ENCODE data around the gene TICAM1. TPM values are rescaled to one million over a fixed set of nuclear protein-coding genes. Genes with fewer than 3 reads are reported as not detected.

Gene TICAM1
- total and polyA plus RNA-seq, 10 of the 15 experiments (the other 5 are each of a cell fraction or from before 2014, with no cell fraction given) = 0.31 to 31.1 (median 5.3) TPM

- TF ChIP-seq ESRRA (IDR thresholded peaks at IDR 0.05; ENCODE audit: low read length) (no peak), FOXK2 (IDR thresholded peaks at IDR 0.05) (no peak), KAT2A (conservative IDR thresholded peaks at IDR 0.05; ENCODE audit: control insufficient read depth, low read depth, low read length) (no peak), STAT1 (conservative IDR thresholded peaks at IDR 0.05) (no peak), POLR2A (IDR thresholded peaks at IDR 0.05; ENCODE audit: low read depth, low read length) (no peak), ASH2L (IDR thresholded peaks at IDR 0.05; ENCODE audit: borderline replicate concordance, low read depth) (no peak), RFX5 (IDR thresholded peaks at IDR 0.05; ENCODE audit: low read depth, low read length) (no peak), KDM1A (IDR thresholded peaks at IDR 0.05; ENCODE audit: borderline replicate concordance) (no peak), NBN (IDR thresholded peaks at IDR 0.05) (peak; percentile 70), GATAD2B (conservative IDR thresholded peaks at IDR 0.05; ENCODE audit: low read depth) (no peak), SMARCA5 (IDR thresholded peaks at IDR 0.05) (peak; percentile 98), NFYA (IDR thresholded peaks at IDR 0.05; ENCODE audit: borderline replicate concordance, low read depth, low read length) (no peak), ZNF217 (IDR thresholded peaks at IDR 0.05) (peak; percentile 83; the same call in 1 of the 2 replicates), STAT3 (IDR thresholded peaks at IDR 0.05; ENCODE audit: low read depth, low read length) (no peak), PML (IDR thresholded peaks at IDR 0.05; ENCODE audit: low read length) (no peak), NFYB (IDR thresholded peaks at IDR 0.05; ENCODE audit: insufficient read depth, low read depth, low read length) (no peak), ZNF274 (IDR thresholded peaks at IDR 0.05; ENCODE audit: insufficient read depth, insufficient read length) (no peak), BACH1 (IDR thresholded peaks at IDR 0.05; ENCODE audit: borderline replicate concordance) (no peak), ZZZ3 (IDR thresholded peaks at IDR 0.05; ENCODE audit: control insufficient read depth, insufficient read length, low read depth) (no peak)
- TF ChIP-seq, protein P1, sequence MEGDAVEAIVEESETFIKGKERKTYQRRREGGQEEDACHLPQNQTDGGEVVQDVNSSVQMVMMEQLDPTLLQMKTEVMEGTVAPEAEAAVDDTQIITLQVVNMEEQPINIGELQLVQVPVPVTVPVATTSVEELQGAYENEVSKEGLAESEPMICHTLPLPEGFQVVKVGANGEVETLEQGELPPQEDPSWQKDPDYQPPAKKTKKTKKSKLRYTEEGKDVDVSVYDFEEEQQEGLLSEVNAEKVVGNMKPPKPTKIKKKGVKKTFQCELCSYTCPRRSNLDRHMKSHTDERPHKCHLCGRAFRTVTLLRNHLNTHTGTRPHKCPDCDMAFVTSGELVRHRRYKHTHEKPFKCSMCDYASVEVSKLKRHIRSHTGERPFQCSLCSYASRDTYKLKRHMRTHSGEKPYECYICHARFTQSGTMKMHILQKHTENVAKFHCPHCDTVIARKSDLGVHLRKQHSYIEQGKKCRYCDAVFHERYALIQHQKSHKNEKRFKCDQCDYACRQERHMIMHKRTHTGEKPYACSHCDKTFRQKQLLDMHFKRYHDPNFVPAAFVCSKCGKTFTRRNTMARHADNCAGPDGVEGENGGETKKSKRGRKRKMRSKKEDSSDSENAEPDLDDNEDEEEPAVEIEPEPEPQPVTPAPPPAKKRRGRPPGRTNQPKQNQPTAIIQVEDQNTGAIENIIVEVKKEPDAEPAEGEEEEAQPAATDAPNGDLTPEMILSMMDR (IDR thresholded peaks at IDR 0.05 in 2 of 3, conservative IDR thresholded peaks at IDR 0.05 in 1 of 3; ENCODE audit: control insufficient read depth in 2 of 3, extremely low read depth in 1 of 3, insufficient read depth in 1 of 3, low read depth in 3 of 3, low read length in 3 of 3) = peak; percentile 87 to 96 (median 96)
- TF ChIP-seq, protein P2, sequence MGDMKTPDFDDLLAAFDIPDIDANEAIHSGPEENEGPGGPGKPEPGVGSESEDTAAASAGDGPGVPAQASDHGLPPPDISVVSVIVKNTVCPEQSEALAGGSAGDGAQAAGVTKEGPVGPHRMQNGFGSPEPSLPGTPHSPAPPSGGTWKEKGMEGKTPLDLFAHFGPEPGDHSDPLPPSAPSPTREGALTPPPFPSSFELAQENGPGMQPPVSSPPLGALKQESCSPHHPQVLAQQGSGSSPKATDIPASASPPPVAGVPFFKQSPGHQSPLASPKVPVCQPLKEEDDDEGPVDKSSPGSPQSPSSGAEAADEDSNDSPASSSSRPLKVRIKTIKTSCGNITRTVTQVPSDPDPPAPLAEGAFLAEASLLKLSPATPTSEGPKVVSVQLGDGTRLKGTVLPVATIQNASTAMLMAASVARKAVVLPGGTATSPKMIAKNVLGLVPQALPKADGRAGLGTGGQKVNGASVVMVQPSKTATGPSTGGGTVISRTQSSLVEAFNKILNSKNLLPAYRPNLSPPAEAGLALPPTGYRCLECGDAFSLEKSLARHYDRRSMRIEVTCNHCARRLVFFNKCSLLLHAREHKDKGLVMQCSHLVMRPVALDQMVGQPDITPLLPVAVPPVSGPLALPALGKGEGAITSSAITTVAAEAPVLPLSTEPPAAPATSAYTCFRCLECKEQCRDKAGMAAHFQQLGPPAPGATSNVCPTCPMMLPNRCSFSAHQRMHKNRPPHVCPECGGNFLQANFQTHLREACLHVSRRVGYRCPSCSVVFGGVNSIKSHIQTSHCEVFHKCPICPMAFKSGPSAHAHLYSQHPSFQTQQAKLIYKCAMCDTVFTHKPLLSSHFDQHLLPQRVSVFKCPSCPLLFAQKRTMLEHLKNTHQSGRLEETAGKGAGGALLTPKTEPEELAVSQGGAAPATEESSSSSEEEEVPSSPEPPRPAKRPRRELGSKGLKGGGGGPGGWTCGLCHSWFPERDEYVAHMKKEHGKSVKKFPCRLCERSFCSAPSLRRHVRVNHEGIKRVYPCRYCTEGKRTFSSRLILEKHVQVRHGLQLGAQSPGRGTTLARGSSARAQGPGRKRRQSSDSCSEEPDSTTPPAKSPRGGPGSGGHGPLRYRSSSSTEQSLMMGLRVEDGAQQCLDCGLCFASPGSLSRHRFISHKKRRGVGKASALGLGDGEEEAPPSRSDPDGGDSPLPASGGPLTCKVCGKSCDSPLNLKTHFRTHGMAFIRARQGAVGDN (IDR thresholded peaks at IDR 0.05) = no peak
- TF ChIP-seq, protein P3, sequence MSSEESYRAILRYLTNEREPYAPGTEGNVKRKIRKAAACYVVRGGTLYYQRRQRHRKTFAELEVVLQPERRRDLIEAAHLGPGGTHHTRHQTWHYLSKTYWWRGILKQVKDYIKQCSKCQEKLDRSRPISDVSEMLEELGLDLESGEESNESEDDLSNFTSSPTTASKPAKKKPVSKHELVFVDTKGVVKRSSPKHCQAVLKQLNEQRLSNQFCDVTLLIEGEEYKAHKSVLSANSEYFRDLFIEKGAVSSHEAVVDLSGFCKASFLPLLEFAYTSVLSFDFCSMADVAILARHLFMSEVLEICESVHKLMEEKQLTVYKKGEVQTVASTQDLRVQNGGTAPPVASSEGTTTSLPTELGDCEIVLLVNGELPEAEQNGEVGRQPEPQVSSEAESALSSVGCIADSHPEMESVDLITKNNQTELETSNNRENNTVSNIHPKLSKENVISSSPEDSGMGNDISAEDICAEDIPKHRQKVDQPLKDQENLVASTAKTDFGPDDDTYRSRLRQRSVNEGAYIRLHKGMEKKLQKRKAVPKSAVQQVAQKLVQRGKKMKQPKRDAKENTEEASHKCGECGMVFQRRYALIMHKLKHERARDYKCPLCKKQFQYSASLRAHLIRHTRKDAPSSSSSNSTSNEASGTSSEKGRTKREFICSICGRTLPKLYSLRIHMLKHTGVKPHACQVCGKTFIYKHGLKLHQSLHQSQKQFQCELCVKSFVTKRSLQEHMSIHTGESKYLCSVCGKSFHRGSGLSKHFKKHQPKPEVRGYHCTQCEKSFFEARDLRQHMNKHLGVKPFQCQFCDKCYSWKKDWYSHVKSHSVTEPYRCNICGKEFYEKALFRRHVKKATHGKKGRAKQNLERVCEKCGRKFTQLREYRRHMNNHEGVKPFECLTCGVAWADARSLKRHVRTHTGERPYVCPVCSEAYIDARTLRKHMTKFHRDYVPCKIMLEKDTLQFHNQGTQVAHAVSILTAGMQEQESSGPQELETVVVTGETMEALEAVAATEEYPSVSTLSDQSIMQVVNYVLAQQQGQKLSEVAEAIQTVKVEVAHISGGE (CRISPR knock-in tag; IDR thresholded peaks at IDR 0.05) = no peak
Observed at GRCh38 chr19:4811328-4812131, 20.0 kb downstream of the TICAM1 start (continued).
